GM19468 (cell line): ENCODE data around the gene SYCP1.
"Not testable (repeated sequence)": the region's sequence is repeated elsewhere in the genome, so short reads cannot be mapped to it uniquely, and the experiment has no call there.

Source experiments
- ATAC-seq: cut with Tn5 transposase; IDR thresholded peaks from one replicate; pipeline ENCODE4 v1.9.1; 2021; ENCODE audit warnings: mild to moderate bottlenecking, moderate library complexity, moderate number of reproducible peaks; ENCODE audit not compliant: unreplicated experiment; ENCODE audit errors: extremely low read depth

SYCP1 gene, protein sequence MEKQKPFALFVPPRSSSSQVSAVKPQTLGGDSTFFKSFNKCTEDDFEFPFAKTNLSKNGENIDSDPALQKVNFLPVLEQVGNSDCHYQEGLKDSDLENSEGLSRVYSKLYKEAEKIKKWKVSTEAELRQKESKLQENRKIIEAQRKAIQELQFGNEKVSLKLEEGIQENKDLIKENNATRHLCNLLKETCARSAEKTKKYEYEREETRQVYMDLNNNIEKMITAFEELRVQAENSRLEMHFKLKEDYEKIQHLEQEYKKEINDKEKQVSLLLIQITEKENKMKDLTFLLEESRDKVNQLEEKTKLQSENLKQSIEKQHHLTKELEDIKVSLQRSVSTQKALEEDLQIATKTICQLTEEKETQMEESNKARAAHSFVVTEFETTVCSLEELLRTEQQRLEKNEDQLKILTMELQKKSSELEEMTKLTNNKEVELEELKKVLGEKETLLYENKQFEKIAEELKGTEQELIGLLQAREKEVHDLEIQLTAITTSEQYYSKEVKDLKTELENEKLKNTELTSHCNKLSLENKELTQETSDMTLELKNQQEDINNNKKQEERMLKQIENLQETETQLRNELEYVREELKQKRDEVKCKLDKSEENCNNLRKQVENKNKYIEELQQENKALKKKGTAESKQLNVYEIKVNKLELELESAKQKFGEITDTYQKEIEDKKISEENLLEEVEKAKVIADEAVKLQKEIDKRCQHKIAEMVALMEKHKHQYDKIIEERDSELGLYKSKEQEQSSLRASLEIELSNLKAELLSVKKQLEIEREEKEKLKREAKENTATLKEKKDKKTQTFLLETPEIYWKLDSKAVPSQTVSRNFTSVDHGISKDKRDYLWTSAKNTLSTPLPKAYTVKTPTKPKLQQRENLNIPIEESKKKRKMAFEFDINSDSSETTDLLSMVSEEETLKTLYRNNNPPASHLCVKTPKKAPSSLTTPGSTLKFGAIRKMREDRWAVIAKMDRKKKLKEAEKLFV

DNA sequence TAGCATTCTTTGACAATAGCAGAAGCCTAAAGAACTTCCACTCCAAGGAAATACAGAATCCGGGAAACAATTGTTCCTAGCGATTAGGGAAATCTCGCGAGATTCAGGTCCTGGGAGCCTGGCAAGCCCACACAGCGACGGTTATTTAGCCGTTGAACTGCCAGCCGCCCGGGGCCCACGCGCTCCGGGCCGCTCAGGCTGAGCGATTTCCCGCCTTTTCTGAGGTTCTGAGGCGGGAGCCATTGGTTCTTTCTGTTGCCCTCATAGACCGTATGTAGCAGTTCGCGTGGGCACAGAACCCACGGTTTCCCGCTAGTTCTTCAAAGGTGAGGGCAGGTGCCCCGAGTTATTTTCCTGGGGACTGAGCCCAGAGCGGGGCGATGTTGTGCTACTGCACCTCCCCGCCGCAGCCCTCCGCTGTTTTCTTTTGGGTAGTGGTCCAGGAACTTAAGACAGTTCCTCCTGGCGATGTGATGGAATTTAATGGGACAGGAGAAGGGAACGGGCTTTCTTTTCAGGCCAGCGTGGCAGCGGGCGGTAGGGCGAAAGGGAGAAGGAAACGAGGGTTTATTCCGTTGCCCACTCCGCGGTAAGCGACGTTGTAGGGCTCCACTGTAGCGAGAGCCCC, at the start of gene SYCP1:
Gene SYCP1, plus strand, starts transcription at position 171 of the 628 bp plus-strand sequence. CDS start 602 bp downstream, outside the sequence.
- ATAC-seq = no peak

- no peak for ATAC-seq
These were observed 34.8 kb upstream of the SYCP1 start for GRCh38 chr1:114819869-114820268.

- ATAC-seq = no peak
These were observed 34.3 kb upstream of the SYCP1 start for GRCh38 chr1:114820392-114820791.

- ATAC-seq = no peak
These were observed 32.7 kb upstream of the SYCP1 start for GRCh38 chr1:114821978-114822377.

DNA sequence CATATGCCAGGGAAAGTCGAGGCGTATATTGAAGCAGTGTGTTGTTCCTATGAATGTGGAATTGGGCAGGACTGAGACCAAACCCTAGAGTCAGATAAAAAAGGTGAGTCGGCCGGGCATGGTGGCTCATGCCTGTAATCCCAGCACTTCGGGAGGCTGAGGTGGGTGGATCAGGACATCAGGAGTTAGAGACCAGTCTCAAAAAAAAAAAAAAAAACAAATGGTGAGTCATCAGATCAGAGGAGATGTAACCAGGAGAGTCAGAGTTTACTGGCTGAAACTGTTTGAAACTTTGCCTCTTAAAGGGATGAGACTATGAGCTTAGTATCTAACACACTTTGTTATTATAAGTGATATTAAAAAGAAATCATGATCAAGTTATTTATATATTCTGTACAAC, 26.4 kb upstream of the SYCP1 start:
- ATAC-seq = no peak

DNA sequence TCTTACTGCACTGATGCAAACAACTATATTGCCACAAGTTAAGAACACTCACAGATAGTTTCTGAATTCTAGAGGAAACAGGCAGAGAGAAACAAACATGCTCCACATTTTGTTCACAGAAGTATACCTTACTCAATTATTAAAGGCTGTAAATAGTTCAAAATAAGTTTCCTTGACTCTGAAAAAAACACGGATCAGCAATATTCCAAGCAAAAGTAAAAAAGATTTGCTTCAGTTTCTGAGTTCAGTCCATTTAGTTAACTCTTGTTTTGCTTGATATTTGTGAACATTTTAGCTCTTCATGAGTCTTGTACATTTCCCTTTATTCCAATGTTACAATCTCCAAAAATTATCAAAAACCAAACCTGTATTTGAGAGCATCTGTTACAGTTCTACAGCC, 24.6 kb upstream of the SYCP1 start:
- not testable (repeated sequence) for ATAC-seq

DNA sequence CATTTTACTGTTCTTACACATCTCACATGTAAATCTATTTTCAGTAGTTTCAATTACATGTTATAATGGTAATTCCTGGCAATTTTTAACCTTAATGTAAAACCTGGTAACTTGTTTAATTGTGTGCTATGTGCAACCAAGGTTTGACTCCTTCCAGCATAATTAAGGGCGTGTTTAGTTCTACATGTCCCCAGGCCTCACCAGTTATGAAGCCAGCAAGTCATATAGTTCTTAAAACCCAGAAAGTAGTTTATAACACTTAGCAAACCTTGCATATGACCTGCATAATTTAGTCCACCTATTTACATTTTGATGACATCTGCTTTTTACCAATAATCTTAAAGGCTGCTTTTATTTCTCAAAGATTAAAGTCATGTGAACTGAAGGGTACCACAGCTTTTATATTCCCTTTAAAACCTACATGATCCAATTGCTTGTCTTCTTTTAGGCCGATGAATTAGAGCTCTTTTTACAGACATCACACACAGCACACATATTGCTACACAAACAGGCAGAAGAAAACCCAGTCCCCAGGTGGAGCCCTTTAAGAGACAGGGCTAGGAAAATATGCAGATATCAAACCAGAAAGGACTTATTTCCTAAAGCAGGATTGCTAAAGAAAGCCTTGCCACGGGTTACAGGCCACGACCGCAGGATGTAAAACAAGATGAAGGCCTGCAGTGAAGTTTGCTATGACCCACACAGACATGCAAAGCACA, 23.2 kb upstream of the SYCP1 start:
- ATAC-seq = no peak

GRCh38 chr1:114832057-114832456, 22.6 kb upstream of the SYCP1 start:
- ATAC-seq = no peak

- no peak for ATAC-seq
These were observed 21.2 kb upstream of the SYCP1 start for GRCh38 chr1:114833421-114833820.

GRCh38 chr1:114844270-114844669, 10.4 kb upstream of the SYCP1 start:
- no peak for ATAC-seq

GRCh38 chr1:114853584-114853983, 1.1 kb upstream of the SYCP1 start:
- ATAC-seq = no peak

GRCh38 chr1:114861384-114861783, 6.7 kb downstream of the SYCP1 start:
- ATAC-seq = no peak

- no peak for ATAC-seq
These were observed 37.7 kb downstream of the SYCP1 start for GRCh38 chr1:114892194-114892918.

DNA sequence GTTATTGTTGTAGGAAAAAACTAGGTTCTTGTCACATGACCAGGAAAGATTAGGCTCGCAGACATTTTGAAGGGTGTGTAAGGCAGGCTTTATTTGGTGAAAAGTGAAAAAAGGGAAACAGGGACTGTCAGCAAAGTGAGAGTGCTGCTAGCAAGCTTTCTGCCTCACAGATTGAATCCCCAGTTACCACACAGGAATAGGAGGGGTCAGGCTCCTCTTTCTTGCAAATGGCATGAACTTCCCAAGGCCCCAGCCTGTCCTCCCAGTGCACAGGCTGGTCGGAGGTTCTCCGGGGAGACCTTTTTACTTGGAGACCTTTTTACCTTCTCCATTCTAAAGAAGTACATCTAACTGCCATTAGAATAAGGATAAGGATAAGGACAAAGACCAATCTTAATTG, 42.1 kb downstream of the SYCP1 start:
- no peak for ATAC-seq

- ATAC-seq = no peak
These were observed 47.2 kb downstream of the SYCP1 start for GRCh38 chr1:114901814-114902213.

GRCh38 chr1:114902343-114902742, 47.7 kb downstream of the SYCP1 start:
- ATAC-seq = no peak

DNA sequence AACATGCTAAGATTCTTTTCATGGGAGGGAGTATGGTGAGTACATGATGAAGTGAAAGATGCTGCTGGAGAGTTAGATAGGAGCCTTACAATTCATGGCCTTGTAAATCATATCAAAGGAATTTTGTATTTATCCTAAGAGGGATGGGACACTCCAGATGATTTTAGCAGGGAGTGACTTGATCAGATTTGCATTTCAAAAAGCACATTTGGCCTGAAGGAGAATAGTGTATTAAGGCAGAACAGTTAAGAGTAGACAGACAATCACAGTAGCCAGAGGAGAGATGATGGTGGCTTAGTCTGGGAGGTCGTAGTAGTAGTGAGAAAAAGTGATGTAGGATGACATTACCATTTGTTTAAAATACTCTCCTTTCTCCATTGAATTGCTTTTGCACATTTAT, 48.8 kb downstream of the SYCP1 start:
- ATAC-seq = no peak

GRCh38 chr1:114915720-114916119, 61.1 kb downstream of the SYCP1 start:
- ATAC-seq = not testable (repeated sequence)

GRCh38 chr1:114926607-114927006, 71.9 kb downstream of the SYCP1 start:
- ATAC-seq = no peak
